OCI-M1 (cell line): ENCODE data around the gene IMMP2L.

Experiments used
- DNase-seq: peaks from one replicate; lab custom pipeline; 2025; lab: John Stamatoyannopoulos, UW

IMMP2L gene

DNA sequence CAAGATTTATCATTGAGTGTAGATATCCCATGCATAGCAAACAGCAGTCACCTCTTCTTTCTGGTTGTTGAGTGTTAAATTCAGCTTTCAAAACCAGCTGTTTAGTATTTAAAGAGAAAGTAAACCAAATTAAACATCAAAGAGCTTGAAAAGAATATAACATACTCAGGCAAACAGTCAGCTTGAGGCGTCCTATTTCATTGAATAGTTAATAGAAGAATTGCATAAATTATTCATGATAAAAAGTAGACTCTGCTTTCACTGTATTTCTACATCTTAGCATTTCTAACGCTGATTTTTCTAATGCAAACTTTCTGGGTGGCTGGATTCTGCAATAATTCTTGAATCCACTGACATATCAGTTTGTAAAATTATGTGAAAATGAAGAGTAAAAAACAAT is 935.9 kb downstream of the IMMP2L start:
- no peak for DNase-seq

DNA sequence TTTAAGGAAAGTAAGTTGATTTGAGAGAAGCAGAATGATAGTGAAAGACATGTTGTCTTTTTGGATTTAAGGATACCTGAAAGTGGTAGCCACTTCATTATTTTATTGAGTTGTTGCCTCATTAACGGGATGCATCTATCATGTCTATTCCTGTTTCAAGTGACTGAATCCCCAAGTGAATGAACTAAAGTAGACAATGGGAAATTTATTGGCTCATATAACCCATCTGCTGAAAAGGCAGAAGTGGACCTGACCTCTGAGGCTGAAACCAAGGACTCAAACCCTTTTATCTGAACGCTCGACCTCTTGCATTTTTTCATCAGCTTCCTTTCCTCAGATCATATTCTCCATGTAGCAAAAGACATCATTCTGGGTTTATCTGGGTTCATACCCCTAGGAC is 937.0 kb downstream of the IMMP2L start:
- no peak for DNase-seq

DNA sequence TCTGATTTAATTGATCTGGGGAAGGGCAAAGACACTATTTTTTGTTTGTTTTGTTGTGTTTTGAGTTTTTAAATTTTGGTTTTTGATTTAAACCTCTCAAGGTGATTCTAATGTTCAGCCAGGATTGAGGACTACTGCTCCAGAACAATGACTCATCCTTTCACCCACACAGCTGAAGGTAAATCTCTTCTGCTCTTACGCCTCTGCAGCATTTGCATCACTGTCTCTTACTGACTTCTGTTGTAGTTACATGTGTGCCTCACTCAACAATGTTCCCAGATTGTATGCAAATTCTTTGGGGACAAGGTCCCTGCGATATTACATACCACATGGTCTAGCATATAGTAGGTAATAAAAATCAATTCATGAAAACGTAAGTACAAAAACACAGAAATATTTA is 938.9 kb downstream of the IMMP2L start:
- DNase-seq = no peak

DNA sequence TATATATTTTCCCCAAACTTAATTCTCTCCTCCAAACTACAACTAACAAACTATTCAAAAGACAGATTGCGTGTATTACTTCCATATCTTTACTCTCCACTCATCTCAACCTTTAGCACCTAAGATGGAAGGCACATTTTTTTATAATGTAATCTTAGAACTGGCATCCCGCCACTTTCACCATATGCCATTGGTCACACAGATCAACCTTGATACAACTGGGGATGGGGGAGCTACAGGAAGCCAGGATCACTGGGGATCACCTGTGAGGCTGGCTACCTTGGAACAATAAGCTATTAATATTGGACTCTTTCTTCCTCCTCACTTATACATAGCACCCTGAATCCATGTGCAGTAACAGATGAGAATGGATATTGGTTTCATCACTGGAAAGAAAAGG is 941.0 kb downstream of the IMMP2L start:
- DNase-seq = no peak

DNA sequence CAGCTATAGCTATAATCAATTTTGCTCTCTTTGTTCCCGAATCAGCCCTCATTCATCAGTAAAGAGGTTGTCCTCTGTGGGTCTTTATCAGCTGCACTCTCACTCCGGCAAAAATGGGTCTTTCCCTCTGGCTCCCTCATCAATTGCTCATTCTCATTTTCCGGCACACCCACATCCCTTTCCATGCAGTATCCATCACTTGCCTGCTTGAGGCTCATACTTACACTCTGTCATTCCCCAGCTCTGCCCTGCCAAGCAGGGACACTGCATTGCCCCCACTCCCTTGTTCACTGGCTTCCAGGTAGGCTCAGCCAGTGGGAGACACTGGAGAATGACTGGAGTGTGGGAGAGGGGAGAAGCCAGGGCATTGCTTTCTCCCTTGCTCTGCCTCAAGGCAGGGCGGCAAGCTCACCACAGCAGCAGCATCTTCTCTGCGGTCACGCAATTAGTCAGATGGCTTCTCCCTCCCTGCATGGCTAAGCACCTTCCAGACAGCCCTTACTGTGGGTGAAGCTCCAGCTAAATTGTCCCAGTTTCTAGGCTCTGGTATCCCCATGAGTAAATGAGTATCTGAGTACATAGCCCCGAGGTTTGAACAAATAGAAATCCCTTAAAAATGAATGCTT is 942.1 kb downstream of the IMMP2L start:
- no peak for DNase-seq
